Loucy (cell line): ENCODE results near the gene PLA2G4F.

Source experiments
- H2AFZ ChIP-seq: fragments of 200-600 bp; sonication (generic); 2 replicates; pipeline ENCODE4 v1.6.0; 2016; ENCODE audit warnings: antibody characterized with exemption, mild to moderate bottlenecking, low read length, moderate library complexity
- H3F3A ChIP-seq: fragments of 200-600 bp; 2 replicates; pipeline ENCODE4 v1.6.0; 2016; ENCODE audit warnings: antibody characterized with exemption, low read depth, mild to moderate bottlenecking
- H3K27me3 ChIP-seq: fragments of 200-600 bp; sonication (generic); 2 replicates; pipeline ENCODE4 v1.6.1; 2014; ENCODE audit warnings: low read length, mild to moderate bottlenecking; ENCODE audit not compliant: insufficient read depth, poor library complexity, severe bottlenecking
- H3K36me3 ChIP-seq: fragments of 200-600 bp; sonication (generic); 2 replicates; pipeline ENCODE4 v1.6.1; 2016; ENCODE audit warnings: low read length; ENCODE audit not compliant: insufficient read depth
- H3K4me1 ChIP-seq: fragments of 200-600 bp; sonication (generic); 2 replicates; pipeline ENCODE4 v1.5.1; 2014; ENCODE audit warnings: low read length, mild to moderate bottlenecking; ENCODE audit not compliant: insufficient read depth, poor library complexity, severe bottlenecking
- H3K4me2 ChIP-seq: fragments of 200-600 bp; sonication (generic); 2 replicates; pipeline ENCODE4 v1.6.0; 2014; ENCODE audit warnings: antibody characterized with exemption, low read length, low read depth, mild to moderate bottlenecking; ENCODE audit not compliant: poor library complexity, severe bottlenecking
- H3K4me3 ChIP-seq: fragments of 200-600 bp; sonication (generic); 2 replicates; pipeline ENCODE4 v1.5.1; 2014; ENCODE audit warnings: low read length, mild to moderate bottlenecking, mixed read lengths; ENCODE audit not compliant: poor library complexity, severe bottlenecking
- H3K79me2 ChIP-seq: fragments of 200-600 bp; sonication (generic); 2 replicates; pipeline ENCODE4 v1.6.1; 2014; ENCODE audit warnings: low read length; ENCODE audit not compliant: insufficient read depth
- H3K9ac ChIP-seq: fragments of 200-600 bp; sonication (generic); 2 replicates; pipeline ENCODE4 v1.6.0; 2014; ENCODE audit warnings: mild to moderate bottlenecking, low read depth, low read length, moderate library complexity; ENCODE audit not compliant: poor library complexity, severe bottlenecking
- H3K9me2 ChIP-seq: fragments of 200-600 bp; sonication (generic); replicated peaks from 2 replicates; pipeline ENCODE4 v1.6.1; 2016; ENCODE audit warnings: low read depth, low read length, mixed read lengths
- H3K9me3 ChIP-seq: fragments of 200-600 bp; sonication (generic); 2 replicates; pipeline ENCODE4 v1.6.1; 2014; ENCODE audit warnings: mild to moderate bottlenecking, antibody characterized with exemption, low read length, low read depth; ENCODE audit not compliant: insufficient read depth
- H4K20me1 ChIP-seq: fragments of 200-600 bp; sonication (generic); 2 replicates; pipeline ENCODE4 v1.6.0; 2014; ENCODE audit warnings: antibody characterized with exemption, low read length, mild to moderate bottlenecking; ENCODE audit not compliant: insufficient read depth, poor library complexity, severe bottlenecking
- CTCF ChIP-seq: fragments of 200-600 bp; sonication (generic); conservative IDR thresholded peaks from 2 replicates; pipeline ENCODE4 v1.5.1; 2014; ENCODE audit warnings: mild to moderate bottlenecking, antibody characterized with exemption, low read length
- EZH2phosphoT487 ChIP-seq: fragments of 200-600 bp; IDR thresholded peaks from 2 replicates; pipeline ENCODE4 v1.6.1; 2018; ENCODE audit warnings: antibody characterized with exemption, mild to moderate bottlenecking, moderate library complexity, borderline replicate concordance

The PLA2G4F gene

DNA sequence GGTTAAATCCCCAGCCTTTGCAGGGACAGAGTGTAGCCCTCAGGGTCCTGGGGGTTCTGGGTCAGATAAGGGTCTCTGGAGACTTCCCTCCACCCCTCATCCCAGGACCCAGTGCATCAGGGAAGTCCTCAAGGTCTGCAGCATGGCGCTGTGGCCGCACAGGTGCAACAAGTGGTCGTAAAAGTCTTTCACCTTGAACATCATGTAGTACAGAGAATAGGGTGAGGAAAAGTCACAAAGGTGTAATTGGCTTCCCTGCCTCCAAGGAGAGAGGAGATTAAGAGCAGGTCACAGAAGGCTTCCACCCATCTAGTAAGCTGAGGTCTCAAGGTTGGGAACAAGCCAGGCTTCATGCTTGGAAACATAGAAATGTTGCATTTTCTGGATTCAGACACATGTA, 32.9 kb downstream of the PLA2G4F start:
- H3K27me3 ChIP-seq = no peaks in the 10 kb centered on the region
- H3K4me1 ChIP-seq = no peaks in the 10 kb centered on the region
- H3K36me3 ChIP-seq = no peaks in the 10 kb centered on the region
- H3K9ac ChIP-seq = no peak overlapping the region
- H4K20me1 ChIP-seq = no peaks in the 10 kb centered on the region
- TF ChIP-seq EZH2phosphoT487 (no peak), CTCF (no peak)
- H3K4me2 ChIP-seq = no peak overlapping the region
- no peaks in the 10 kb centered on the region for H3K9me2 ChIP-seq
- H2AFZ ChIP-seq = no peak overlapping the region
- H3K9me3 ChIP-seq = no peaks in the 10 kb centered on the region
- H3K79me2 ChIP-seq = no peaks in the 10 kb centered on the region
- H3K4me3 ChIP-seq = no peak overlapping the region
- H3F3A ChIP-seq = no peaks in the 10 kb centered on the region

DNA sequence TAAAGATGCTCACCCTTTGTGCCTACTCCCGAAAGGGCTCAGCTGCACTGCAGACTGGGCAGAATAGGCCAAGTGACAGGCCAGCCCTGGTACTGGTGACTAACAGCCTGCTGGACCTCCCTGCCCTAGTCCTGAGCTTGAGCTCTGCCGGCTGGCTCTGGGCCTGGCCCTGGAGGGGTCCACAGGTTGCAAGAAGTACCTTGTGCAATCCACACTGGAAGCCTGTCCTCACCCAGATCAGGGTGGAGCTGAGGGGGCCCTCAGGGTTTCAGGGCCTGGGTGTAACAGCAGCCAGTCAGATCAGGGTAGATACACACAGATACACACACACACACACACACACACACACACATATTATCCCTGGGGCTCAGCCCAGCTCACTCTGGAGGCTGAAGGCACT, 34.8 kb downstream of the PLA2G4F start:
- H3K27me3 ChIP-seq = no peaks in the 10 kb centered on the region
- H2AFZ ChIP-seq = no peak overlapping the region
- TF ChIP-seq EZH2phosphoT487 (no peak), CTCF (no peak)
- no peaks in the 10 kb centered on the region for H3K9me3 ChIP-seq
- H3K4me2 ChIP-seq = no peak overlapping the region
- H3K79me2 ChIP-seq = no peaks in the 10 kb centered on the region
- H4K20me1 ChIP-seq = no peaks in the 10 kb centered on the region
- no peaks in the 10 kb centered on the region for H3K4me1 ChIP-seq
- H3K9me2 ChIP-seq = no peaks in the 10 kb centered on the region
- H3K36me3 ChIP-seq = no peaks in the 10 kb centered on the region
- no peaks in the 10 kb centered on the region for H3F3A ChIP-seq
- no peak overlapping the region for H3K9ac ChIP-seq
- H3K4me3 ChIP-seq = no peak overlapping the region

DNA sequence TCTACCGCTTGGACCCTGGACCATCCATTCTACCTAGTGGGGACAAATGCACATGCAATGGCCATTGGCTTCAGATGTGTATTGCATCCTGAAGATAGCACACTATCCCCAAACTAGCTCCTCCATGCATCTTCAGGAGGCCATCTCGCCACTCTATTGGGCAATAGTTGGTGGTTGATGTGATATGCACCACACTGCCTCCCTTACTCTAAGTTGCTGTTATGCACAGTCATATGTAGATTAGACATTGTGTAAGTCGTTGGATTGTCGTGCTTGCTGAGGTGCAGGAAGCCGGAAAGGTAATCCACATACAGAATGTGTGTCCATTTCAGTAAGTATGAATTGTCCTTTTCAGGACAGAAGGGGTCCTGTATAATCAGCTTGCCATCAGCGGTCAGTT, 35.4 kb downstream of the PLA2G4F start:
- Histone ChIP-seq H3K4me2 (no peak overlapping the region), H2AFZ (no peak overlapping the region), H3K27me3 (no peaks in the 10 kb centered on the region), H3K4me1 (no peaks in the 10 kb centered on the region), H3K9me2 (no peaks in the 10 kb centered on the region), H3K36me3 (no peaks in the 10 kb centered on the region), H3K9ac (no peak overlapping the region), H3K9me3 (no peaks in the 10 kb centered on the region), H3F3A (no peaks in the 10 kb centered on the region), H3K79me2 (no peaks in the 10 kb centered on the region), H3K4me3 (no peak overlapping the region), H4K20me1 (no peaks in the 10 kb centered on the region)
- TF ChIP-seq CTCF (no peak), EZH2phosphoT487 (no peak)
